Endothelial cell (in vitro differentiated cells): ENCODE results near the gene NKAIN2. TPM values are rescaled to one million over a fixed set of nuclear protein-coding genes. Genes with fewer than 3 reads are reported as not detected.

Experiments
- DNase-seq: peaks from one replicate; pipeline ENCODE4 v3.0.0; 2021; ENCODE audit warnings: low spot score
- H3K27ac Mint-ChIP-seq: one replicate; pipeline ENCODE4 v1.8.0; 2021; ENCODE audit warnings: mixed read lengths, inconsistent platforms; ENCODE audit not compliant: unreplicated experiment
- H3K27me3 Mint-ChIP-seq: one replicate; pipeline ENCODE4 v1.8.0; 2021; ENCODE audit warnings: mild to moderate bottlenecking, moderate library complexity, mixed read lengths, inconsistent platforms; ENCODE audit not compliant: unreplicated experiment
- H3K36me3 Mint-ChIP-seq: one replicate; pipeline ENCODE4 v1.8.0; 2021; ENCODE audit warnings: mild to moderate bottlenecking, low read depth, mixed read lengths, inconsistent platforms; ENCODE audit not compliant: unreplicated experiment
- H3K4me1 Mint-ChIP-seq: one replicate; pipeline ENCODE4 v1.8.0; 2021; ENCODE audit warnings: mild to moderate bottlenecking, mixed read lengths, inconsistent platforms; ENCODE audit not compliant: unreplicated experiment
- H3K4me3 Mint-ChIP-seq: one replicate; pipeline ENCODE4 v1.8.0; 2021; ENCODE audit warnings: mild to moderate bottlenecking, mixed read lengths, inconsistent platforms; ENCODE audit not compliant: unreplicated experiment
- H3K9me3 Mint-ChIP-seq: one replicate; pipeline ENCODE4 v1.8.0; 2021; ENCODE audit warnings: mixed read lengths, inconsistent platforms; ENCODE audit not compliant: unreplicated experiment
- total RNA-seq: library from RNA; stranded (reverse); fragmentation: NEBNext Ultra II Directional; extraction: Animal tissue kit (Norgen Biotek cat#: 25700); gene quantifications from one replicate; pipeline ENCODE4 v1.2.1, GENCODE V29; 2021; ENCODE audit not compliant: unreplicated experiment
- TF ChIP-seq, protein P1 (sequence below): fragments of 200-600 bp; sonication (generic); IDR thresholded peaks from one replicate; pipeline ENCODE4 v1.5.0; 2021; ENCODE audit warnings: antibody characterized with exemption; ENCODE audit not compliant: unreplicated experiment

The NKAIN2 gene
- total RNA-seq, 1 donor from 2014 or later: 9.5 TPM

DNA sequence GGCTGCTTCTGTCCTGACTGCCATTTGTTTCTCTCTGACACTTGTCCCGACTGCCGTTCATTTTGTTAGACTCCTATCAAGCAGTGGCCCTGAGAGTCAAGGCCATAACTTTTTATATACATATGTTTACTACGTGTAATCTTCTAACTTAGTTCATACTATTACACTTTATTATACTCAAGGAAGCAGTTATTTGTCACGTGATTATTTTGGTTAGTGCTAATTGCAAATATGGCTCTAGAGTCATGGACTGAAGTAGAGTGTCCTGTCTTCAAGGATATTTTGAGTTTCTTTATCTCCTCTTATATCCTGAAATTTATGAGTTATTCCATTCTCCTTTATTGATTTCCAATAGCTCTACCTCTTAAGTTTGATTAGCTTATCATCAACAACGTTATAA, 864.4 kb downstream of the NKAIN2 start:
- no peak for DNase-seq
- H3K27me3 Mint-ChIP-seq: peaks cover 3% of the 10 kb centered on the region
- no peaks in the 10 kb centered on the region for H3K9me3 Mint-ChIP-seq
- H3K4me3 Mint-ChIP-seq: no peak overlapping the region
- no peaks in the 10 kb centered on the region for H3K36me3 Mint-ChIP-seq
- H3K27ac Mint-ChIP-seq: no peak overlapping the region
- no peaks in the 10 kb centered on the region for H3K4me1 Mint-ChIP-seq
- TF ChIP-seq, protein P1, sequence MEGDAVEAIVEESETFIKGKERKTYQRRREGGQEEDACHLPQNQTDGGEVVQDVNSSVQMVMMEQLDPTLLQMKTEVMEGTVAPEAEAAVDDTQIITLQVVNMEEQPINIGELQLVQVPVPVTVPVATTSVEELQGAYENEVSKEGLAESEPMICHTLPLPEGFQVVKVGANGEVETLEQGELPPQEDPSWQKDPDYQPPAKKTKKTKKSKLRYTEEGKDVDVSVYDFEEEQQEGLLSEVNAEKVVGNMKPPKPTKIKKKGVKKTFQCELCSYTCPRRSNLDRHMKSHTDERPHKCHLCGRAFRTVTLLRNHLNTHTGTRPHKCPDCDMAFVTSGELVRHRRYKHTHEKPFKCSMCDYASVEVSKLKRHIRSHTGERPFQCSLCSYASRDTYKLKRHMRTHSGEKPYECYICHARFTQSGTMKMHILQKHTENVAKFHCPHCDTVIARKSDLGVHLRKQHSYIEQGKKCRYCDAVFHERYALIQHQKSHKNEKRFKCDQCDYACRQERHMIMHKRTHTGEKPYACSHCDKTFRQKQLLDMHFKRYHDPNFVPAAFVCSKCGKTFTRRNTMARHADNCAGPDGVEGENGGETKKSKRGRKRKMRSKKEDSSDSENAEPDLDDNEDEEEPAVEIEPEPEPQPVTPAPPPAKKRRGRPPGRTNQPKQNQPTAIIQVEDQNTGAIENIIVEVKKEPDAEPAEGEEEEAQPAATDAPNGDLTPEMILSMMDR: no peak

GRCh38 chr6:124669713-124670480, 866.2 kb downstream of the NKAIN2 start:
- TF ChIP-seq, protein P1: no peak
- DNase-seq: no peak
- no peaks in the 10 kb centered on the region for H3K36me3 Mint-ChIP-seq
- no peaks in the 10 kb centered on the region for H3K9me3 Mint-ChIP-seq
- no peak overlapping the region for H3K4me3 Mint-ChIP-seq
- H3K27ac Mint-ChIP-seq: no peak overlapping the region
- peaks cover 3% of the 10 kb centered on the region for H3K27me3 Mint-ChIP-seq
- H3K4me1 Mint-ChIP-seq: no peaks in the 10 kb centered on the region

DNA sequence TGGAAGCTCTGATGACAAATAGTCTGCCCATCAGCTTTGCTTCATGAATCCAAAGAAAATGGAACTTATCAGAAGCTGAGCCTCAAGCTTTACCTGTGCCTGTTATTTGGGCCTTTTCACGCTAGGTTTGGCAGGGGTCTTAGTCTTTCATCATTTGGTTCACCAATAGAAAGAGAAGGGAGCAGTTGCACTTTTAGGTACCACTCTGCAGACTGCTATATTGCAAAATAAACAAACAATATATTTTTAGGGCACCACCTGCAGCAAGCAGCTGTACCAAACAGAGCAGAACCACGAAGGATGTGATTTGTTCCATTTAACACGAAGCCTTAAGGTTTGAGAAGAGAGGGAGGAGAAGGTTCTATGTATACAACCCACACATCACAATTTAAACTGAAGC, 867.1 kb downstream of the NKAIN2 start:
- Mint-ChIP-seq H3K36me3 (no peaks in the 10 kb centered on the region), H3K4me1 (no peaks in the 10 kb centered on the region), H3K27ac (no peak overlapping the region), H3K27me3 (peaks cover 3% of the 10 kb centered on the region), H3K4me3 (no peak overlapping the region), H3K9me3 (no peaks in the 10 kb centered on the region)
- TF ChIP-seq, protein P1: no peak
- DNase-seq: no peak

- no peak overlapping the region for H3K27ac Mint-ChIP-seq
- no peak for DNase-seq
Observed at GRCh38 chr6:124671324-124671723, 867.7 kb downstream of the NKAIN2 start.

GRCh38 chr6:124674042-124674441, 870.4 kb downstream of the NKAIN2 start:
- TF ChIP-seq, protein P1: no peak
- Mint-ChIP-seq H3K27me3 (no peaks in the 10 kb centered on the region), H3K36me3 (no peaks in the 10 kb centered on the region), H3K4me3 (no peak overlapping the region), H3K9me3 (no peaks in the 10 kb centered on the region), H3K4me1 (no peaks in the 10 kb centered on the region), H3K27ac (no peak overlapping the region)
- DNase-seq: no peak

More at GRCh38 chr6:124671324-124671723, 867.7 kb downstream of the NKAIN2 start:
- no peaks in the 10 kb centered on the region for H3K9me3 Mint-ChIP-seq
- no peak overlapping the region for H3K4me3 Mint-ChIP-seq
- H3K4me1 Mint-ChIP-seq: no peaks in the 10 kb centered on the region
- no peaks in the 10 kb centered on the region for H3K36me3 Mint-ChIP-seq
- TF ChIP-seq, protein P1: no peak
- no peaks in the 10 kb centered on the region for H3K27me3 Mint-ChIP-seq
